HepG2 (cell line): ENCODE measurements around the gene NHERF2. TPM values are rescaled to one million over a fixed set of nuclear protein-coding genes. Genes with fewer than 3 reads are reported as not detected.

Experiments used
- ATRX ChIP-seq: sonication (generic); formaldehyde crosslinking; IDR thresholded peaks from 2 replicates; pipeline ENCODE4 v1.4.0; 2020; ENCODE audit warnings: missing genetic modification reagents, borderline replicate concordance
- BCL6 ChIP-seq: IDR thresholded peaks from 2 replicates; pipeline ENCODE4 v1.6.1; 2016; ENCODE audit warnings: missing genetic modification reagents, missing compliant biosample characterization
- EED ChIP-seq: sonication (generic); formaldehyde crosslinking; IDR thresholded peaks from 2 replicates; pipeline ENCODE4 v1.5.0; 2020; ENCODE audit warnings: mild to moderate bottlenecking, missing genetic modification reagents
- HIVEP1 ChIP-seq: sonication (generic); formaldehyde crosslinking; IDR thresholded peaks from 2 replicates; pipeline ENCODE4 v1.4.0; 2020; ENCODE audit warnings: mild to moderate bottlenecking, missing genetic modification reagents
- JUNB ChIP-seq: sonication (generic); formaldehyde crosslinking; IDR thresholded peaks from 2 replicates; pipeline ENCODE4 v1.8.0; 2022; ENCODE audit warnings: missing genetic modification reagents, mild to moderate bottlenecking, borderline replicate concordance
- KLF9 ChIP-seq: IDR thresholded peaks from 2 replicates; pipeline ENCODE4 v1.6.1; 2016; ENCODE audit warnings: low read depth
- MAFF ChIP-seq: IDR thresholded peaks from 2 replicates; pipeline ENCODE4 v1.6.1; 2011; ENCODE audit warnings: low read depth, low read length, improper control_type of control experiment
- MAFG ChIP-seq: sonication (generic); formaldehyde crosslinking; IDR thresholded peaks from 2 replicates; pipeline ENCODE4 v1.5.1; 2020; ENCODE audit warnings: mild to moderate bottlenecking, missing genetic modification reagents
- MTA1 ChIP-seq: sonication (generic); formaldehyde crosslinking; IDR thresholded peaks from 2 replicates; pipeline ENCODE4 v1.4.0; 2020; ENCODE audit warnings: missing genetic modification reagents, mild to moderate bottlenecking, borderline replicate concordance
- NCOA2 ChIP-seq: sonication (generic); formaldehyde crosslinking; IDR thresholded peaks from 2 replicates; pipeline ENCODE4 v1.8.0; 2022; ENCODE audit warnings: inconsistent platforms
- RFX5 ChIP-seq: IDR thresholded peaks from 2 replicates; pipeline ENCODE4 v1.6.1; 2011; ENCODE audit warnings: low read depth, low read length, improper control_type of control experiment
- SETDB1 ChIP-seq: sonication (generic); formaldehyde crosslinking; IDR thresholded peaks from 2 replicates; pipeline ENCODE4 v1.5.1; 2020; ENCODE audit warnings: missing genetic modification reagents, mild to moderate bottlenecking, borderline replicate concordance
- SMAD9 ChIP-seq: sonication (generic); formaldehyde crosslinking; IDR thresholded peaks from 2 replicates; pipeline ENCODE4 v1.5.1; 2020; ENCODE audit warnings: mild to moderate bottlenecking, missing genetic modification reagents
- TCF7L2 ChIP-seq: IDR thresholded peaks from 2 replicates; pipeline ENCODE4 v1.6.1; 2011; ENCODE audit warnings: mild to moderate bottlenecking, low read depth, low read length, moderate library complexity
- TMF1 ChIP-seq: sonication (generic); formaldehyde crosslinking; IDR thresholded peaks from 2 replicates; pipeline ENCODE4 v1.8.1; 2022; ENCODE audit warnings: low read depth, missing genetic modification reagents
- ZFP36L2 ChIP-seq: sonication (generic); formaldehyde crosslinking; IDR thresholded peaks from 2 replicates; pipeline ENCODE4 v1.4.0; 2020; ENCODE audit warnings: missing genetic modification reagents
- ZMAT3 ChIP-seq: sonication (generic); formaldehyde crosslinking; conservative IDR thresholded peaks from 2 replicates; pipeline ENCODE4 v1.7.0; 2021; ENCODE audit warnings: missing genetic modification reagents
- ZNF235 ChIP-seq: sonication (generic); formaldehyde crosslinking; IDR thresholded peaks from 2 replicates; pipeline ENCODE4 v1.8.1; 2023; ENCODE audit warnings: mild to moderate bottlenecking, missing genetic modification reagents, borderline replicate concordance
- ZNF468 ChIP-seq: sonication (generic); formaldehyde crosslinking; IDR thresholded peaks from 2 replicates; pipeline ENCODE4 v1.8.0; 2022; ENCODE audit warnings: mild to moderate bottlenecking, moderate library complexity, missing genetic modification reagents
- ZNF550 ChIP-seq: sonication (generic); formaldehyde crosslinking; IDR thresholded peaks from 2 replicates; pipeline ENCODE4 v1.4.0; 2020; ENCODE audit warnings: mild to moderate bottlenecking, missing genetic modification reagents, borderline replicate concordance
- ZNF839 ChIP-seq: sonication (generic); formaldehyde crosslinking; IDR thresholded peaks from 2 replicates; pipeline ENCODE4 v1.4.0; 2020; ENCODE audit warnings: missing genetic modification reagents, mild to moderate bottlenecking, borderline replicate concordance
- ZSCAN25 ChIP-seq: sonication (generic); formaldehyde crosslinking; IDR thresholded peaks from 2 replicates; pipeline ENCODE4 v1.8.0; 2022; ENCODE audit warnings: mild to moderate bottlenecking, missing genetic modification reagents
- polyA plus RNA-seq, 8 experiments: library from polyadenylated mRNA; depleted of rRNA in 3 of 8; stranded (reverse) in 7 of 8; unstranded in 1 of 8; fragments of >200 nt; fragmentation: Illumina TruSeq in 4 of 8; extraction: Trizol in 4 of 8; gene quantifications; 2 replicates each; pipeline versions ENCODE4 v1.2.1 to v1.2.3, GENCODE V29; 2011 to 2016; ENCODE audit warnings: low read depth in 4 of 8, missing spikeins in 1 of 8, mixed read lengths in 1 of 8; ENCODE audit not compliant: insufficient read depth in 1 of 8
- total RNA-seq, 5 experiments: library from RNA; depleted of rRNA; stranded (reverse); fragments of >200 nt; fragmentation: Illumina TruSeq; extraction: Trizol; gene quantifications; 2 replicates each; pipeline ENCODE4 v1.2.3, GENCODE V29; 2016; ENCODE audit warnings: low read depth in 1 of 5
- TF ChIP-seq, protein P1 (sequence below): fragments of 450-650 bp; IDR thresholded peaks from 2 replicates; pipeline ENCODE4 v1.6.1; 2017
- TF ChIP-seq, protein P2 (sequence below): sonication (generic); formaldehyde crosslinking; IDR thresholded peaks from 2 replicates; pipeline ENCODE4 v1.4.0; 2020; ENCODE audit warnings: missing genetic modification reagents, borderline replicate concordance
- TF ChIP-seq, protein P3 (sequence below): sonication (generic); formaldehyde crosslinking; IDR thresholded peaks from 2 replicates; pipeline ENCODE4 v1.5.0; 2020; ENCODE audit warnings: missing genetic modification reagents
- TF ChIP-seq, protein P4 (sequence below): sonication (generic); formaldehyde crosslinking; IDR thresholded peaks from 2 replicates; pipeline ENCODE4 v1.8.0; 2022; ENCODE audit warnings: missing genetic modification reagents, low read depth, mild to moderate bottlenecking, borderline replicate concordance

The NHERF2 gene
- total and polyA plus RNA-seq, 2 of the 13 experiments (the other 11 are each of a cell fraction or from before 2014, with no cell fraction given): 23.7 to 39.3 TPM

DNA sequence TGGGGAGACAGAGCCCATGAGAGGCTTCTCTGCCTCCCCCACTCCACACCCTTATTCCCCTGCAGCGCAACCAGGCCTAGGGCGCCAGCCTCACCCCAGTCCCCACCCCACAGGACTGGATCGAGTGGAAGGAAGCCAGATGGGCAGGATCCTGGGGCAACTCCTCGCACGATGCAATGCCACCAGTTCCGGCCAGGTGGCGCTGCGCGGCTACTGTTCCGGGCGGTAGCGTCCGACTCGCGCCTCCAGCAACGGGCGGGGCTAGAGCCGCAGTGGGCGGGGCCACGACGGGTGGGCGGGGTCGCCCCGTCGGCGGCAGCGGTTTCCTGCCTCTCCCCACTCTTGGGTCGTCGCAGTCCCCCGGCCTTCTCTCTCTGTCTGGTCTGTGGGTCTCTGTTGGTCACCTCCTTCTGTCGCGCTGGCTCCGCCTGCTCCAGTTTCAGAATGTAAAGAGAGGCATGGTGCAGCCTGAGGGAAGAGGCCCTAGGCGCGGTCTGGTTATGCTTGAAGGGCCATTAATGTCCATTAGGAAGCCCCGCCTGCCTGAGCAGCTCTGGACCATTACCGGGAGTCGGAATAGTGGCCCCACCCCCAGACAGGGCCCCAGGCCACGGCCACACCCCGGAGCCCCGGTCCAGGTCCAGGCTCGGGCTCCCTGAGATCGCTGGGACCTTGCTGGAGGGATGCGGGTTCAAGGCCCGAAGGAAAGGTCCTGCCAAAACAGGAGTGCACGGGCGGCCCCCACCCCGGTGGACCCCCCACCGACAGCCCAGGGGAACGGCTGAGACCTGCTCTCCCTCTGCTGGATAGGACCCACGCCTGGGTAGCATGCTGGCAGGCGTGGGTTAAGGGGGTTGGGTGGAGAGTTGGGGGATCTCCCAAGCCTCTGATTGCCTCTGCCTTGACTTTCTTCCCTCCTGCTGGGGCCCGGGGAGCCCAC lies 3.3 kb upstream of the NHERF2 start (continued):
- TF ChIP-seq ZMAT3 (CRISPR knock-in tag) (no peak; the same call in 1 of the 2 replicates), MAFG (CRISPR knock-in tag) (no peak), KLF9 (CRISPR knock-in tag) (no peak), RFX5 (no peak), ZSCAN25 (CRISPR knock-in tag) (0 out of 2 replicates have a peak, but pooled peaks have one; percentile 39), ZNF235 (CRISPR knock-in tag) (no peak), MTA1 (CRISPR knock-in tag) (peak; percentile 38; the same call in 1 of the 2 replicates), ATRX (CRISPR knock-in tag) (no peak), ZNF550 (CRISPR knock-in tag) (no peak), JUNB (CRISPR knock-in tag) (no peak), NCOA2 (CRISPR knock-in tag) (no peak), TMF1 (CRISPR knock-in tag) (0 out of 2 replicates have a peak, but pooled peaks have one; percentile 45), SMAD9 (no peak), BCL6 (CRISPR knock-in tag) (peak; percentile 29; the same call in 1 of the 2 replicates), SETDB1 (CRISPR knock-in tag) (no peak), ZNF839 (CRISPR knock-in tag) (no peak), ZNF468 (no peak), HIVEP1 (CRISPR knock-in tag) (0 out of 2 replicates have a peak, but pooled peaks have one; percentile 22), MAFF (no peak), TCF7L2 (no peak), EED (CRISPR knock-in tag) (no peak; the same call in 1 of the 2 replicates), ZFP36L2 (CRISPR knock-in tag) (no peak)
- TF ChIP-seq, protein P1, sequence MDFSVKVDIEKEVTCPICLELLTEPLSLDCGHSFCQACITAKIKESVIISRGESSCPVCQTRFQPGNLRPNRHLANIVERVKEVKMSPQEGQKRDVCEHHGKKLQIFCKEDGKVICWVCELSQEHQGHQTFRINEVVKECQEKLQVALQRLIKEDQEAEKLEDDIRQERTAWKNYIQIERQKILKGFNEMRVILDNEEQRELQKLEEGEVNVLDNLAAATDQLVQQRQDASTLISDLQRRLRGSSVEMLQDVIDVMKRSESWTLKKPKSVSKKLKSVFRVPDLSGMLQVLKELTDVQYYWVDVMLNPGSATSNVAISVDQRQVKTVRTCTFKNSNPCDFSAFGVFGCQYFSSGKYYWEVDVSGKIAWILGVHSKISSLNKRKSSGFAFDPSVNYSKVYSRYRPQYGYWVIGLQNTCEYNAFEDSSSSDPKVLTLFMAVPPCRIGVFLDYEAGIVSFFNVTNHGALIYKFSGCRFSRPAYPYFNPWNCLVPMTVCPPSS: no peak
- TF ChIP-seq, protein P2, sequence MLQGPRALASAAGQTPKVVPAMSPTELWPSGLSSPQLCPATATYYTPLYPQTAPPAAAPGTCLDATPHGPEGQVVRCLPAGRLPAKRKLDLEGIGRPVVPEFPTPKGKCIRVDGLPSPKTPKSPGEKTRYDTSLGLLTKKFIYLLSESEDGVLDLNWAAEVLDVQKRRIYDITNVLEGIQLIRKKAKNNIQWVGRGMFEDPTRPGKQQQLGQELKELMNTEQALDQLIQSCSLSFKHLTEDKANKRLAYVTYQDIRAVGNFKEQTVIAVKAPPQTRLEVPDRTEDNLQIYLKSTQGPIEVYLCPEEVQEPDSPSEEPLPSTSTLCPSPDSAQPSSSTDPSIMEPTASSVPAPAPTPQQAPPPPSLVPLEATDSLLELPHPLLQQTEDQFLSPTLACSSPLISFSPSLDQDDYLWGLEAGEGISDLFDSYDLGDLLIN: no peak
- TF ChIP-seq, protein P3, sequence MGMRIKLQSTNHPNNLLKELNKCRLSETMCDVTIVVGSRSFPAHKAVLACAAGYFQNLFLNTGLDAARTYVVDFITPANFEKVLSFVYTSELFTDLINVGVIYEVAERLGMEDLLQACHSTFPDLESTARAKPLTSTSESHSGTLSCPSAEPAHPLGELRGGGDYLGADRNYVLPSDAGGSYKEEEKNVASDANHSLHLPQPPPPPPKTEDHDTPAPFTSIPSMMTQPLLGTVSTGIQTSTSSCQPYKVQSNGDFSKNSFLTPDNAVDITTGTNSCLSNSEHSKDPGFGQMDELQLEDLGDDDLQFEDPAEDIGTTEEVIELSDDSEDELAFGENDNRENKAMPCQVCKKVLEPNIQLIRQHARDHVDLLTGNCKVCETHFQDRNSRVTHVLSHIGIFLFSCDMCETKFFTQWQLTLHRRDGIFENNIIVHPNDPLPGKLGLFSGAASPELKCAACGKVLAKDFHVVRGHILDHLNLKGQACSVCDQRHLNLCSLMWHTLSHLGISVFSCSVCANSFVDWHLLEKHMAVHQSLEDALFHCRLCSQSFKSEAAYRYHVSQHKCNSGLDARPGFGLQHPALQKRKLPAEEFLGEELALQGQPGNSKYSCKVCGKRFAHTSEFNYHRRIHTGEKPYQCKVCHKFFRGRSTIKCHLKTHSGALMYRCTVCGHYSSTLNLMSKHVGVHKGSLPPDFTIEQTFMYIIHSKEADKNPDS (CRISPR knock-in tag): 0 out of 2 replicates have a peak, but pooled peaks have one; percentile 39
- TF ChIP-seq, protein P4, sequence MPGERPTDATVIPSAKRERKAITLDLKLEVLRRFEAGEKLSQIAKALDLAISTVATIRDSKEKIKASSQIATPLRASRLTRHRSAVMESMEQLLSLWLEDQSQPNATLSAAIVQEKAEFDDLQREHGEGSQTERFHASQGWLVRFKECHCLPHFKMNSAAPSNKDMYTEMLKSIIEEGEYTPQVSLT (CRISPR knock-in tag): no peak
